Measurements from ENCODE around the gene SEC23B. TPM values are rescaled to one million over a fixed set of nuclear protein-coding genes. Genes with fewer than 3 reads are reported as not detected.

The SEC23B gene
- polyA plus RNA-seq (2012; ENCODE audit: insufficient read length, low read depth) = 40.8 TPM

GRCh38 chr20:18507218-18508191 is at the start of gene SEC23B:
SEC23B (plus strand) TSS chr20:18507940; CDS start chr20:18510836, 2,896 bp downstream.
- TF ChIP-seq FOXP2 (optimal IDR thresholded peaks at IDR 0.05; ENCODE audit: borderline replicate concordance, extremely low read depth, extremely low read length, insufficient read depth) (no peak), TAF1 (IDR thresholded peaks at IDR 0.05; ENCODE audit: borderline replicate concordance, insufficient read depth, low read length) (no peak), SIN3A (IDR thresholded peaks at IDR 0.05; ENCODE audit: borderline replicate concordance, insufficient read depth, low read length) (no peak; the same call in 1 of the 2 replicates), POLR2AphosphoS5 (IDR thresholded peaks at IDR 0.05; ENCODE audit: low read depth, low read length) (peak; percentile 57)

- TF ChIP-seq SIN3A (IDR thresholded peaks at IDR 0.05; ENCODE audit: borderline replicate concordance, insufficient read depth, low read length) (no peak), TAF1 (IDR thresholded peaks at IDR 0.05; ENCODE audit: borderline replicate concordance, insufficient read depth, low read length) (no peak), POLR2AphosphoS5 (IDR thresholded peaks at IDR 0.05; ENCODE audit: low read depth, low read length) (no peak), FOXP2 (optimal IDR thresholded peaks at IDR 0.05; ENCODE audit: borderline replicate concordance, extremely low read depth, extremely low read length, insufficient read depth) (no peak)
- TF ChIP-seq, protein P1, sequence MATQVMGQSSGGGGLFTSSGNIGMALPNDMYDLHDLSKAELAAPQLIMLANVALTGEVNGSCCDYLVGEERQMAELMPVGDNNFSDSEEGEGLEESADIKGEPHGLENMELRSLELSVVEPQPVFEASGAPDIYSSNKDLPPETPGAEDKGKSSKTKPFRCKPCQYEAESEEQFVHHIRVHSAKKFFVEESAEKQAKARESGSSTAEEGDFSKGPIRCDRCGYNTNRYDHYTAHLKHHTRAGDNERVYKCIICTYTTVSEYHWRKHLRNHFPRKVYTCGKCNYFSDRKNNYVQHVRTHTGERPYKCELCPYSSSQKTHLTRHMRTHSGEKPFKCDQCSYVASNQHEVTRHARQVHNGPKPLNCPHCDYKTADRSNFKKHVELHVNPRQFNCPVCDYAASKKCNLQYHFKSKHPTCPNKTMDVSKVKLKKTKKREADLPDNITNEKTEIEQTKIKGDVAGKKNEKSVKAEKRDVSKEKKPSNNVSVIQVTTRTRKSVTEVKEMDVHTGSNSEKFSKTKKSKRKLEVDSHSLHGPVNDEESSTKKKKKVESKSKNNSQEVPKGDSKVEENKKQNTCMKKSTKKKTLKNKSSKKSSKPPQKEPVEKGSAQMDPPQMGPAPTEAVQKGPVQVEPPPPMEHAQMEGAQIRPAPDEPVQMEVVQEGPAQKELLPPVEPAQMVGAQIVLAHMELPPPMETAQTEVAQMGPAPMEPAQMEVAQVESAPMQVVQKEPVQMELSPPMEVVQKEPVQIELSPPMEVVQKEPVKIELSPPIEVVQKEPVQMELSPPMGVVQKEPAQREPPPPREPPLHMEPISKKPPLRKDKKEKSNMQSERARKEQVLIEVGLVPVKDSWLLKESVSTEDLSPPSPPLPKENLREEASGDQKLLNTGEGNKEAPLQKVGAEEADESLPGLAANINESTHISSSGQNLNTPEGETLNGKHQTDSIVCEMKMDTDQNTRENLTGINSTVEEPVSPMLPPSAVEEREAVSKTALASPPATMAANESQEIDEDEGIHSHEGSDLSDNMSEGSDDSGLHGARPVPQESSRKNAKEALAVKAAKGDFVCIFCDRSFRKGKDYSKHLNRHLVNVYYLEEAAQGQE (IDR thresholded peaks at IDR 0.05; ENCODE audit: insufficient read depth in 1 of 2, low read depth in 2 of 2, low read length in 2 of 2) = no peak
These were observed 42.1 kb upstream of the SEC23B start for GRCh38 chr20:18465536-18466200.

DNA sequence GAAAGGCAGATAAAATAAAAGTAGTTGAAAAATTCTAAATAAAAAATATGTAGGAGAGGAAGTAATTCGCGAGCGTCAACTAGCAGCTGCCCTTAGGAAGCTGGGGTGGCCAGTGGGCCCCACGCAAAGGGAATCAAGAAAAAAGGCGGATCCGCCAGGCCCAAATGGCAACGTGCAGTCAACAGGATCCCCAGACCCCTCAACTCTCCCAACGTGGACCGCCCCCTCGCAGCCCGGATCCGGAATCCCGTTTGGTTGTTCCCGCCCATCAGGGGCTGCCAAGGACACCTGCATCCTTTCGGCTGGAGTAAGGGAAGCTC is 41.2 kb upstream of the SEC23B start:
- TF ChIP-seq POLR2AphosphoS5 (IDR thresholded peaks at IDR 0.05; ENCODE audit: low read depth, low read length) = peak; percentile 26; the same call in 1 of the 2 replicates
- no peak for TF ChIP-seq TAF1 (IDR thresholded peaks at IDR 0.05; ENCODE audit: borderline replicate concordance, insufficient read depth, low read length)

GRCh38 chr20:18466894-18467730 is 40.6 kb upstream of the SEC23B start, which contains the start of the genes DZANK1 and POLR3F:
DZANK1 (minus strand) TSS chr20:18467030; CDS start chr20:18465358, 1,672 bp downstream.
POLR3F (plus strand) TSS chr20:18467390; CDS start chr20:18467507, 117 bp downstream.
- TF ChIP-seq, protein P1 (IDR thresholded peaks at IDR 0.05; ENCODE audit: insufficient read depth in 1 of 2, low read depth in 2 of 2, low read length in 2 of 2) = no peak
- TF ChIP-seq SIN3A (IDR thresholded peaks at IDR 0.05; ENCODE audit: borderline replicate concordance, insufficient read depth, low read length) = peak; percentile 89; the same call in 1 of the 2 replicates
- peak; percentile 64; the same call in 1 of the 2 replicates for TF ChIP-seq POLR2AphosphoS5 (IDR thresholded peaks at IDR 0.05; ENCODE audit: low read depth, low read length)
- peak; percentile 41; the same call in 1 of the 2 replicates for TF ChIP-seq TAF1 (IDR thresholded peaks at IDR 0.05; ENCODE audit: borderline replicate concordance, insufficient read depth, low read length)
- no peak for TF ChIP-seq FOXP2 (optimal IDR thresholded peaks at IDR 0.05; ENCODE audit: borderline replicate concordance, extremely low read depth, extremely low read length, insufficient read depth)

DNA sequence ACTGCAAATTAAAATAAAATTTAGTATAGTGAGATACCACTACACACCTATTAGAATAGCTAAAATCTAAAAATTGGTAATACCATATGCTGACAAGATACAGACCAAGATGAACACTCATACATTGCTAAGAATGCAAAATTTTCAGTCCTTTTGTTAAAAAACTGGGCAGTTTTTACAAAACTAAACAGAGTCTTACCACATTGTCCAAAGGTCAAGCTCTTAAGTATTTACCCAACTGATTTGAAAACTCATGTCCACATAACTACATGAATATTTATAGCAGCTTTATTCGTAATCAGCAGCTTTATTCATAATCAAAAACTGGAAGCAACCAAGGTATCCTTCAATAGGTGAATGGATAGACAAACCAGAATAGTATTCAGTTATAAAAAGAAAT is 30.5 kb upstream of the SEC23B start:
- TF ChIP-seq TAF1 (IDR thresholded peaks at IDR 0.05; ENCODE audit: borderline replicate concordance, insufficient read depth, low read length) = no peak
- TF ChIP-seq POLR2AphosphoS5 (IDR thresholded peaks at IDR 0.05; ENCODE audit: low read depth, low read length) = no peak
- TF ChIP-seq SIN3A (IDR thresholded peaks at IDR 0.05; ENCODE audit: borderline replicate concordance, insufficient read depth, low read length) = no peak
- TF ChIP-seq FOXP2 (optimal IDR thresholded peaks at IDR 0.05; ENCODE audit: borderline replicate concordance, extremely low read depth, extremely low read length, insufficient read depth) = no peak
- TF ChIP-seq, protein P1 (IDR thresholded peaks at IDR 0.05; ENCODE audit: insufficient read depth in 1 of 2, low read depth in 2 of 2, low read length in 2 of 2) = no peak

All from PFSK-1 (cell line).